HFFc6 (cell line): Measurements from ENCODE around the gene CTRB2. TPM values are rescaled to one million over a fixed set of nuclear protein-coding genes. Genes with fewer than 3 reads are reported as not detected.
A peak's percentile ranks its signal among the peaks of the same experiment; 100 is the strongest.

Source experiments
- DNase-seq: peaks from one replicate; pipeline ENCODE4 v3.0.0-alpha.2; 2018
- H3K27ac Mint-ChIP-seq: 2 replicates; pipeline ENCODE4 v1.8.0; 2020; ENCODE audit warnings: mild to moderate bottlenecking, mixed read lengths
- H3K27me3 Mint-ChIP-seq: 2 replicates; pipeline ENCODE4 v1.8.0; 2021; ENCODE audit warnings: mild to moderate bottlenecking, moderate library complexity, mixed read lengths; ENCODE audit not compliant: insufficient read depth
- H3K36me3 Mint-ChIP-seq: 2 replicates; pipeline ENCODE4 v1.8.0; 2021; ENCODE audit warnings: low read depth, mixed read lengths
- H3K4me1 Mint-ChIP-seq: 2 replicates; pipeline ENCODE4 v1.8.0; 2020; ENCODE audit warnings: low read depth, mixed read lengths
- H3K4me3 Mint-ChIP-seq: 2 replicates; pipeline ENCODE4 v1.8.0; 2020; ENCODE audit warnings: mild to moderate bottlenecking, moderate library complexity, mixed read lengths
- H3K9me3 Mint-ChIP-seq: 2 replicates; pipeline ENCODE4 v1.8.0; 2020; ENCODE audit warnings: mild to moderate bottlenecking, mixed read lengths
- CTCF ChIP-seq: fragments of 200-600 bp; sonication (generic); IDR thresholded peaks from 2 replicates; pipeline ENCODE4 v1.5.0; 2021; ENCODE audit warnings: antibody characterized with exemption, mild to moderate bottlenecking
- total RNA-seq, 6 experiments: library from RNA; stranded (reverse); fragmentation: NEBNext Ultra II Directional; extraction: Animal tissue kit (Norgen Biotek cat#: 25700); gene quantifications; 2 replicates in 1 of 6; 3 replicates in 5 of 6; pipeline ENCODE4 v1.2.3, GENCODE V29; 2021

CTRB2 gene
- total RNA-seq, 6 experiments from 2014 or later, result not detected

GRCh38 chr16:75239542-75240122, 32.7 kb upstream of the CTRB2 start:
- Mint-ChIP-seq H3K4me3 (peak overlapping the region; percentile 43), H3K4me1 (peaks cover 59% of the 10 kb centered on the region)

GRCh38 chr16:75238853-75239541, 32.0 kb upstream of the CTRB2 start:
- Mint-ChIP-seq H3K4me3 (peak overlapping the region; percentile 73), H3K27ac (peak overlapping the region; percentile 95), H3K9me3 (peaks cover under 1% of the 10 kb centered on the region), H3K4me1 (peaks cover 59% of the 10 kb centered on the region), H3K36me3 (peaks cover 33% of the 10 kb centered on the region), H3K27me3 (peaks cover 10% of the 10 kb centered on the region)
- peak; percentile 67 for TF ChIP-seq CTCF
- DNase-seq, result peak; percentile 63

More at GRCh38 chr16:75239542-75240122, 32.7 kb upstream of the CTRB2 start:
- peaks cover 11% of the 10 kb centered on the region for H3K27me3 Mint-ChIP-seq
- no peak for DNase-seq
- H3K9me3 Mint-ChIP-seq, result no peaks in the 10 kb centered on the region
- TF ChIP-seq CTCF, result no peak
- peaks cover 33% of the 10 kb centered on the region for H3K36me3 Mint-ChIP-seq
- H3K27ac Mint-ChIP-seq, result peak overlapping the region; percentile 95

- peaks cover 4% of the 10 kb centered on the region for H3K9me3 Mint-ChIP-seq
Measured at GRCh38 chr16:75238132-75238852, 31.3 kb upstream of the CTRB2 start.

GRCh38 chr16:75237398-75238131, 30.6 kb upstream of the CTRB2 start:
- H3K27me3 Mint-ChIP-seq, result peaks cover 13% of the 10 kb centered on the region
- H3K4me1 Mint-ChIP-seq, result peaks cover 48% of the 10 kb centered on the region
- H3K36me3 Mint-ChIP-seq, result peaks cover 28% of the 10 kb centered on the region
- H3K9me3 Mint-ChIP-seq, result peaks cover 4% of the 10 kb centered on the region
- H3K4me3 Mint-ChIP-seq, result no peak overlapping the region
- peak overlapping the region; percentile 69 for H3K27ac Mint-ChIP-seq
- no peak for DNase-seq
- TF ChIP-seq CTCF, result no peak

More at GRCh38 chr16:75238132-75238852, 31.3 kb upstream of the CTRB2 start:
- no peak for TF ChIP-seq CTCF
- Mint-ChIP-seq H3K27me3 (peaks cover 13% of the 10 kb centered on the region), H3K4me1 (peaks cover 56% of the 10 kb centered on the region), H3K36me3 (peaks cover 27% of the 10 kb centered on the region), H3K27ac (peak overlapping the region; percentile 95), H3K4me3 (peak overlapping the region; percentile 73)
- DNase-seq, result peak; percentile 91

- Mint-ChIP-seq H3K27me3 (peaks cover 13% of the 10 kb centered on the region), H3K27ac (peak overlapping the region; percentile 69), H3K9me3 (peaks cover 4% of the 10 kb centered on the region), H3K36me3 (peaks cover 31% of the 10 kb centered on the region), H3K4me3 (no peak overlapping the region), H3K4me1 (peaks cover 48% of the 10 kb centered on the region)
- DNase-seq, result no peak
- no peak for TF ChIP-seq CTCF
Measured at GRCh38 chr16:75236736-75237397, 29.9 kb upstream of the CTRB2 start.
